Osteocyte (in vitro differentiated cells): ENCODE measurements around the gene PGA3. TPM values are rescaled to one million over a fixed set of nuclear protein-coding genes. Genes with fewer than 3 reads are reported as not detected.

Experiments
- DNase-seq: peaks from one replicate; pipeline ENCODE4 v3.0.0; 2021; ENCODE audit warnings: mixed read lengths; ENCODE audit not compliant: unreplicated experiment; ENCODE audit errors: extremely low spot score
- H3K27ac Mint-ChIP-seq: one replicate; pipeline ENCODE4 v1.8.0; 2021; ENCODE audit warnings: mild to moderate bottlenecking, mixed read lengths; ENCODE audit not compliant: unreplicated experiment
- H3K27me3 Mint-ChIP-seq: one replicate; pipeline ENCODE4 v1.8.0; 2021; ENCODE audit warnings: mixed read lengths; ENCODE audit not compliant: unreplicated experiment
- H3K36me3 Mint-ChIP-seq: one replicate; pipeline ENCODE4 v1.8.0; 2021; ENCODE audit warnings: mixed read lengths; ENCODE audit not compliant: unreplicated experiment
- H3K4me1 Mint-ChIP-seq: one replicate; pipeline ENCODE4 v1.8.0; 2021; ENCODE audit warnings: mixed read lengths; ENCODE audit not compliant: unreplicated experiment
- H3K4me3 Mint-ChIP-seq: one replicate; pipeline ENCODE4 v1.8.0; 2021; ENCODE audit warnings: mild to moderate bottlenecking, moderate library complexity, mixed read lengths; ENCODE audit not compliant: unreplicated experiment
- H3K9me3 Mint-ChIP-seq: one replicate; pipeline ENCODE4 v1.8.0; 2021; ENCODE audit warnings: mixed read lengths; ENCODE audit not compliant: unreplicated experiment
- CTCF ChIP-seq: fragments of 200-600 bp; sonication (generic); IDR thresholded peaks from 2 replicates; pipeline ENCODE4 v1.5.0; 2021; ENCODE audit warnings: antibody characterized with exemption, mild to moderate bottlenecking, moderate library complexity
- total RNA-seq: library from RNA; stranded (reverse); gene quantifications from 2 replicates; pipeline ENCODE4 v1.2.1, GENCODE V29; 2021

The PGA3 gene
- total RNA-seq, 1 donor from 2014 or later = not detected

- no peak for DNase-seq
- no peak overlapping the region for H3K4me3 Mint-ChIP-seq
- no peaks in the 10 kb centered on the region for H3K9me3 Mint-ChIP-seq
- H3K36me3 Mint-ChIP-seq = no peaks in the 10 kb centered on the region
- H3K4me1 Mint-ChIP-seq = no peaks in the 10 kb centered on the region
- no peak for TF ChIP-seq CTCF
- no peak overlapping the region for H3K27ac Mint-ChIP-seq
- H3K27me3 Mint-ChIP-seq = peaks cover 50% of the 10 kb centered on the region
These were observed 9.7 kb upstream of the PGA3 start for GRCh38 chr11:61193596-61193995.

- H3K27me3 Mint-ChIP-seq = peaks cover 57% of the 10 kb centered on the region
- no peak for DNase-seq
- no peaks in the 10 kb centered on the region for H3K9me3 Mint-ChIP-seq
- no peak overlapping the region for H3K4me3 Mint-ChIP-seq
- no peak for TF ChIP-seq CTCF
- H3K27ac Mint-ChIP-seq = no peak overlapping the region
- H3K36me3 Mint-ChIP-seq = no peaks in the 10 kb centered on the region
- no peaks in the 10 kb centered on the region for H3K4me1 Mint-ChIP-seq
These were observed 9.1 kb upstream of the PGA3 start for GRCh38 chr11:61194169-61194671.

DNA sequence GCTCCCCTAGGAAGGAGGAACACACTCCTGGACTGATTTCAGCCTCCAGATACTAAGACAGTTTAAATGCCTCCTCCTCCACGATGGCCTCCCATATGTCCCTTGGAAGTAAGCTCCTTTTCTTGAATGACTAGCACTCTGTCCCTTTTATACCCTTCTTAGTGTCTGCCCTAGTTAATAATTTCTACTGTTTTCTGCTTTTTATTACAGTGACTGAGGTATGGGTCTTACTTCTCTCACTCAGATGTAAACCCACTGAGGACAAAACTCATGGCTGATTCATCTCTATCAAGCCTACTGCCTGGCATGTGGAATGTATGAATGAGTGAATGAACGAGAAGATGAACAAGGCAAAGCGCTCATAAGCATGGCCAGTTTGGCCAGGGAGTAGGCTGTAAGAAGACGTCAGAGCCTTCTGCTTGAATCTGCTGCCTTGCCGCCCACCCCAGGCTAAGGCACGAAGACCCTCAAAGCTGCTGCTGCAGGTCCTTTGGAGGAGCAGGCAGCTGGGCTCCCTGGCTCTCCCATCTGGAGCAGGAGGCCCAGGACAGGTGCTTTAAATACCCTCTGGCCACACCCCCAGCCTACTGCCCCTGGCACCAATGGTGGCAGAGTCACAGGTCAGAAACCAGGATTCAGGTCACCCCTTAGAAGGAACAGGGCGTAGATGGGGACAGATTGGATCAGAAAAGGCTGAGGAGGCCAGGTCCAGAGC lies 8.2 kb upstream of the PGA3 start:
- Mint-ChIP-seq H3K27ac (no peak overlapping the region), H3K27me3 (peaks cover 54% of the 10 kb centered on the region), H3K4me1 (no peaks in the 10 kb centered on the region), H3K4me3 (no peak overlapping the region), H3K9me3 (no peaks in the 10 kb centered on the region), H3K36me3 (no peaks in the 10 kb centered on the region)
- TF ChIP-seq CTCF = no peak
- DNase-seq = no peak

GRCh38 chr11:61195719-61196118 lies 7.6 kb upstream of the PGA3 start:
- no peaks in the 10 kb centered on the region for H3K36me3 Mint-ChIP-seq
- H3K4me1 Mint-ChIP-seq = no peaks in the 10 kb centered on the region
- H3K27ac Mint-ChIP-seq = no peak overlapping the region
- DNase-seq = no peak
- no peak overlapping the region for H3K4me3 Mint-ChIP-seq
- TF ChIP-seq CTCF = no peak
- peaks cover 60% of the 10 kb centered on the region for H3K27me3 Mint-ChIP-seq
- H3K9me3 Mint-ChIP-seq = no peaks in the 10 kb centered on the region

DNA sequence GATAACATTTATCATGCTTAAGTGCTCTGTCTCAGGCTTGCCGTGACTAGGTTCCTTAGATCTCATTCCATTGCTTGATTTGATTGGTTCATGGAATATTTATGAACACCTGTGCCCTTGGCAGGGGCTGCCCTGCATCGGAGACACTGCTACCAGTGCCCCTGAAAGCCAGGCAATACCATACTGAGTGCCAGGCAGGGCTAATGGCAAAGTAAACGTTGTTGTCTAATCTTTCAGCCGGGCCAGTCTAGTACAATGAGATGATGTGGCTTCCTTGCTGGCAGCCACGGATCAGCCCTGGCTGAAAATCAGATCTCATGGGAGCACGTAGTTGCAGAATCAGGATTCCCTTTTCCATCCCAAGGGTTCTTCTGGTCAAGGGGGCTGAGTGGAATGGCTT lies 5.0 kb upstream of the PGA3 start:
- TF ChIP-seq CTCF = no peak
- Mint-ChIP-seq H3K4me1 (no peaks in the 10 kb centered on the region), H3K4me3 (no peak overlapping the region), H3K36me3 (no peaks in the 10 kb centered on the region), H3K27ac (no peak overlapping the region), H3K9me3 (no peaks in the 10 kb centered on the region), H3K27me3 (peaks cover 67% of the 10 kb centered on the region)
- no peak for DNase-seq
